Transverse colon (tissue), 4 donors: ENCODE measurements around the gene ZNF883.

Experiments
- CTCF ChIP-seq, 5 experiments: fragments of 200-600 bp in 3 of 5; fragments of 450-650 bp in 2 of 5; sonication (generic) in 3 of 5; IDR thresholded peaks; 1 replicate in 2 of 5; 2 replicates in 3 of 5; pipeline ENCODE4 v1.5.1; 2016 to 2017; ENCODE audit warnings: antibody characterized with exemption in 5 of 5, inconsistent platforms in 3 of 5, mild to moderate bottlenecking in 2 of 5, moderate library complexity in 1 of 5
- EP300 ChIP-seq: sonication (generic); formaldehyde crosslinking; IDR thresholded peaks from one replicate; pipeline ENCODE4 v1.6.1; 2017; ENCODE audit warnings: antibody characterized with exemption, low read depth
- POLR2A ChIP-seq: fragments of 450-650 bp; IDR thresholded peaks from one replicate; pipeline ENCODE4 v1.6.1; 2016; ENCODE audit warnings: antibody characterized with exemption, mild to moderate bottlenecking, moderate library complexity
- POLR2AphosphoS5 ChIP-seq, 3 donors: sonication (generic); formaldehyde crosslinking; IDR thresholded peaks; one replicate each; pipeline ENCODE4 v1.6.1; 2016; ENCODE audit warnings: antibody characterized with exemption in 3 of 3

GRCh38 chr9:113012492-113012891 is 500 bp upstream of the ZNF883 start:
- no peak for TF ChIP-seq CTCF (IDR thresholded peaks at IDR 0.05)
- TF ChIP-seq POLR2AphosphoS5 (IDR thresholded peaks at IDR 0.05): no peak
- TF ChIP-seq POLR2A: no peak
- TF ChIP-seq EP300: no peak
